ENCODE measurements around the gene MYO1E.
"Not testable (repeated sequence)": the region's sequence is repeated elsewhere in the genome, so short reads cannot be mapped to it uniquely, and the experiment has no call there.

MYO1E gene

DNA sequence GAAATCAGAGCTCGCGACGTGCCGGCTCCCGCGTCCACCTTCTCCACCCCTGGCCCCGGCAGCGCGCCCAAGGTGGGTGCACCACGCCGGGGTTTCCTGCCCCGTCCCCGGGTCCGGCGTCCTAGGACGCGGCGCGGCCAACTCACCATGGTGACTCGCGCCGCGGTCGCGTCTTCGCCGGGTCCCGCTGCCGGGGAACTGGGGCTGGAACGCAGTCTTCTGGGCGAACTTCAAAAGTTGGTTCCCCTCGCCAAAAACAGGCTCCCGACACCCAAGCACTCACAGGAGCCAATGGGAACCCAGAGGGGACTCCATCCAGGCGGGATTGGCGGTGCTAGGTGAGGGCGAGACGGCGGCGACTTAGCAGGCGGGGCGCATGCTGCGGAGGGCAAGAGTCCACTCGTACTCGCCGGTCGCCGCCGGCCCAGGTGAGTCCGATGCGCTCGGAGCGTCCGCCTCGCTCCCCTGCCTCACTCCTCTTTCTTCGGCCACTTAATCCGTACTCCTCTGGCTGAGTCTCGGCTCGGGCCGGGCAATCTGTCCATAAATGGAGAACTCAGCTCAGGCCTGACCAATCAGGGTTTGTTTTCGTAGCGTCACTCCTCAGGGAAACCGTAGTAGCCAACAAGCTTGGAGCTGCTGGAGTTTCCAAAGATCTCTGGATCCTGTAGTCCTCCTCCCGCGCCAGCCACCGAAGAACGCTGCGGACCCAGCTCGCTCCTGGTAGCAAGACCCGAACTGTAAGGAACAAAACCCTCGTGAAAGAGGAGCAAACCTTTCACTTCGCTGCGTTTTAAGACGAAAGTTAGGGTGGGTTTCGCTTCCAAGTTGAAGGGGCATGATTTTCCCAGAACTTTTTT, at the start of gene MYO1E:
Gene MYO1E, minus strand, starts transcription at position 520 of the 860 bp plus-strand sequence. Its CDS starts 371 bp downstream, at position 149.
- peak; percentile 82 for DNase-seq

GRCh38 chr15:59420986-59421618, 48.4 kb upstream of the MYO1E start:
- no peak for DNase-seq

- DNase-seq = no peak
Observed at GRCh38 chr15:59420108-59420507, 47.4 kb upstream of the MYO1E start.

DNA sequence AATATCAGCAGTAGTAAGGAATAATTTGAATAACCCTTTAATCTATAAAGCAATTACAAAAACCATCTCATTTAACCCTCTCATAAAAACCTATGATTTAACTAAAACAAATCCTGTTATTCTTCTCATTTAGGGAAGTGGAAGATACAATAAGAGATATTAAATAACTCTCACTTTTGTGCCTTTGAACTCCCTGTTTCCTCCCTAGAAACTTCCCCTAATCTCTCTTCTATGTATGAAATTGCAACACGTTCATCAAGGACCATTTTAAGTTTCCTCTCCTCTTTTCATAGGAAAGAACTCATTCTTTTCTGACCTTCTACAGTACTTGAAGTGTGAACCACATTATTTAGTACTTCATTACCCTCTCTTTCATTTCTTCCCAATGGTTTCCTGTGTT, 46.5 kb upstream of the MYO1E start:
- no peak for DNase-seq

GRCh38 chr15:59416816-59417215, 44.1 kb upstream of the MYO1E start:
- no peak for DNase-seq

DNA sequence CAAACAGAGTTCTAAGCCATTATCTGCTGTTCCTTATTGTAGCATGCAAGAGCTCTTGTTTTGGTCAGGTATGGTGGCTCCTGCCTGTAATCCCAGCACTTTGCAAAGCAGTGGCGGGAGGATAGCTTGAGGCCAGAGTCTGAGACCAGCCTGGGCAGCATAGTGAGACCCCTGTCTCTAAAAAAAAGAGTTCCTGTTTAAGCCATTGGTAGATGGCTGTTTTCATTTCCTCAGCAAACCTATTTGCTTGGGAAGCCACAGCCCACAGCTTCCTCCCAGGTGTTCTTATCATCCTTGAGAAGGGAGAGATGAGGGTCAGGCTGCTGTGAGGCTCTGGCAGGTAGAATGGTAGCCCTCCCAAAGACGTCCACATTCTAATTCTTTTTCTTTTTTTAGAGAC, 40.9 kb upstream of the MYO1E start:
- DNase-seq = no peak

DNA sequence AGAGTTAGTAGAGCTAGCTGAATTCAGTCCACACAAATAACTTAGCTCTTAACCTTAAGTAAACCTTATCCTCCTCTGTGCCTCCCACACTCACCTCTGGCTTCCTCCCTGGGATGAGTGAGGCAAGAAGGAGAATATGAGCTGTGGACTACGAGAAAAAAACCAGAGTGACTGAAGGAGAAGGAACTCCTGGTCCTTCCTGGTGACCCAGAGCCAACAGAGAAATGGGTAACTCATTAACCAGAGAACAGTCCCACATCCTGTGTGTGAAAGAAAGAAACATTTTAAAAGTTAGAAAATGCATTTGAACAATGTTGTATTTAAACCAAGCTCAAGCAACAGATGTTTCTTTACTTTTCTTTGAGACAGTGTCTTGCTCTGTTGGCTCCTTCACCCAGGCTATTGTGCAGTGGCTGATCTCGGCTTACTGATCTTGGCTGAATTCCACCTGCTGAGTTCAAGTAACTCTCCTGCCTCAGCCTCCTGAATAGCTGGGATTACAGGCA, 37.8 kb upstream of the MYO1E start:
- no peak for DNase-seq

DNA sequence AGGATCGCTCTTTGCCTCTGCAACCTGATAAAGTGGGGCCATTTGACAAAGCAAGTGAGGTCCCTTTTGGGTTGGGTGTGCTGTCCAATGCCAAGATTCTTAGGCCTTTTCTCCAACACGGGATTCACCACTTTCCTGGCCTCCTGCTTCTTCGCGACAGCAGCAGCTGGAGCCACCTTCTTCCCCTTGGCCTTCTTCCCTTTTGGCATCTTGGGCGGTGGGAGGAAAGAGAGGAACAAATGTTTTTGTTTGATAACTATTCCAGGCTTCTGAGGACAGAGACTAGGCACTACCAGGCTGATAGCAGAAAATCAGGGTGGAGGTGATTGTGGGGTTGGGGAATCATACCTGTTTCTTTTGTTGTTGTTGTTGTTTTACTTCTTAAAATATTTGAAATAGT, 35.3 kb upstream of the MYO1E start:
- no peak for DNase-seq

DNA sequence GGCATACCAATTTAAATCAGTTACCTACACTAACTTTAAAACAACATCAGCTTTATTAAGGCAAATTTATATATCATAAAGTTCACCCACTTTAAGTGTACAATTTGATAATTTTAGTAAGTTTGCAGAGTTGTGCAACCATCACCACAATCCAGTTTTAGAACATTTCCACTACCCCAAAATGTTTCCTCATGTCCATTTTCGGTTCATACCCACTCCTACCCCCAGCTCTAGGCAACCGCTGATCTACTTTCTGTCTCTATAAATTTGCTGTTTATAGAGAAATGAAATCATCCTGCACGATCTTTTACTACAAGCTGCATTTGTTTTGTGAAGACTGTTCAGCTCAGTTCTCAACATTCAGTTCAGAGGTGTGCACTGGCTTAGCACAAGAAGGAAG, 33.8 kb upstream of the MYO1E start:
- DNase-seq = no peak

GRCh38 chr15:59405079-59405478, 32.4 kb upstream of the MYO1E start:
- DNase-seq = no peak

DNA sequence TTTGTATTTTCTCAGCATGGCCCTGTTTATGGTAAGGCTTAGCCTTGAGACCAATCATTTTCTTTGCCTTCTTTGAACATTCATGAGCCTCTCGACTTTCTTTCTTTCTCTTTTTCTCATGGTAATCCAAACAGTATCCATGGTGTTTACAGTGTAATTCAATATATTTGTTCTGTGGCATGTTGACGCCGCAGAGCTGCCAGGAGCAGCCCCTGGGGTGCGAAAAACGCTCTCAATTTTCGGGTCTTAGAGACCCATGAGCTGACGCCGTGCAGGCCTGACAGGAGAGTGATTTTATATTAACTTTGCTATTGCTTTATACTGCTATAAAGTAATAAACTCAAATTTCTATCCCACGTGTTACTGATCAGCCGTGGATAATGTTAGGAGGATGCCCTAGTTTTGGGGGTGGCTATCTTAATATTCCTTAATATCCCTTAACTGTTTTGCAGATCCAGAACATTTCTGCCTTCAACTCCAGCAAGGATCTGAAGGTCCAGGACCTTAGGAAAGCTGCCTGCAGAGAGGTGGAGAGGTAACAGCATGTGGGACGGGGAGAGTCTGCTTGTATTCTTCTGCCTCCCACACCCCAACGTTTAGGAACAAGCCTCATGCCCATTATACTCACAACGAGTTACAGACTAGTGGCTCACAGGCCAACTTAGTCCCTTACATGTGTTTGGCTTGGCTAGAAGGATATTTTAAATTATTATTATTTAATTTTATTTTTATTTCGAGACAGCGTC, 29.3 kb upstream of the MYO1E start:
- DNase-seq = peak; percentile 0

DNA sequence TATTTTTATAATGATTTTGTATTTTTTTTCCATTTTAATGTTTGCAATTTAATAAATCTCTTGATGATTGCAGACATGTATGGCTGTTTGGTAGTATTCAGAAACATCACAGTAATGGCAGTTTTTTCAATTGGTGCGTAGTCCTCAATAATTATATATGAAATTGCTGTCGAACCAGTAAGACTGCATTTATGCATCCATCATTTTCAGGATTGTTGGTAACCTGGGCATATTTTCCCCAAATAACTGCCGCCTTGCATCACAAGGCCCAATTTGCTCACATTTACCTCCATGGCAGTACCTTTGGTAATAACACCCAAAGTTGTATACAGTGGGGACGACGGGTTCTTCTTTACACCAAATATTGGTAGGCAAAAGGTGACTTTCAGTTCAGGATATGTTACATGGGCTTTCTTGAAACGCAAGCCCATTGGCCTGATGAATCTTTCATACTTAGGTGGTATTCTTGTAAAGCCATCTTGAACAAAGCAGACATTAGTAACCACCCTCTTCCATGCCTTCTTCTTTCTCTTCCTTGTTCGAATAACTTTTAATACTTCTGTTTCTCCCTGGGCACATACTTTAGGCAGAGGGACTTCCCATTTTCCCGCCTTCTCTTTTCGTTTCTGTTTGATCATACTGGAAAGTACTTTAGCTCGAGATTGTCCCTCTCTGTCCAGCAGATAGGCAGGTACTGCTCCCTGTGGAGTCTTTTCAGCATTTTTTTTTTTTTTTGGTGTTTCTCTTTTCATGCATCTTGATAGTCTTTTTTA, 28.6 kb upstream of the MYO1E start:
- not testable (repeated sequence) for DNase-seq

DNA sequence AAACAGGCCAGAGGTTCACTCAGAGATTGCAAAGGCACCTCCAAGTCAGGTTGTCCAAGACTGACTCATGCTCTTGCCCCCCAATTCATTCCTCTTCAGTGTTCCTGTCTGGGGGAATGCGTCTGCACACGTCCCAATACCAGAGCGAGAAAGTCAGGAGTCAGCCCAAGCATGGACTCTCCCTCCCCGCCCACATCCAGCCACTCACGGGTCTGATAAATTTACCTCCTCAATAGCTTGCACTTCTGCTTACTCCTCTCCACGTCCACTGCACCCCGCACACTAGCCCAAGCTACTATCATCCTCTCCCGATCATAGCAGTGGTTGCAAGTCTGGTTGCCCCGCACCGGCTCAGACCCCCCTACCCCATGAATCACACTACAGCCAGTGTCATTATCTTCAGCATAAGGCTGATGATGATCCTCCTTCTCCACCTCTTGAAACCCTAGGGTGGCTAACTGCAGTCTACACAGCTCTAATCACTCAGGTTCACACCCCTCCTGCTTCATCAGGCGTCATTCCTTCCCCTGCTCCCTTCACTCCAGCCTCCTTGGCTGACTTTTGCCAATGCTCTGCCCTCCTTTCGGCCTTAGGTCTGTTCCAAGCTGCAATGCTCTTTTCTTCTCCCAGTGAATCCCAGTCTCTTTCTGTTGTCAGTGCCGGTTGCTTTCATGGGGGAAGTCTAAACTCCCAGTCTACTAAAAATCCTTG, 27.6 kb upstream of the MYO1E start:
- DNase-seq = no peak

DNA sequence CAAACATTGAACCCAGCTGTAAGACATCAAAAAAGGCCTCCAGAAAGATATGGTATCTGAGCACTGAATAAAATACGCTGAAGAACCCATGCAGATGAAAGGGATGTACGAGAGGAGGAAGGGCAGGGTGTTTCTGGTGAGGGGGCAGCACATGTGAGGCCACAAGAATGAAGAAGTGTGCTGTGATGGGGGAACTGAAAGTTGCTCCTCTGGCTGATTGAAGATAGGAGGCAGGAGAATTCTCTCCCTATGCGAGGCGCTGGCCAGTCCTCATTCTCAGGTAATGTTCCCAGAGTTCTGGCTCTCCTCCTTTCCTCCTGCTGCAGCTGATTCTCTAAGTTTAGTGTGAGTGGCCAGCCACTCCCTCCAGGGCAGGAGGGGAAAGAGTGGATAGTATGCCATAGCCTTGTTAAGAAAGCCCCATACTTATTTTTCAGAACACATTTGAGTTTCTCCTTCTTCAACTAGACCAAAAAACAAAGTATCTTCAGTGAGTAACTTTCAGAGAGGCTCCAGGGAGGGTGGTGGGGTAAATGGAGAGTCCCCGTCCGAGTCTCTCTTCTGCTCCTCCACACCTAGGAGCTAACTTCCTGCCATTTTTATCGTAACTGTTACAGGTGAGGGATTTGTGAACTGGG, 26.9 kb upstream of the MYO1E start:
- no peak for DNase-seq

DNA sequence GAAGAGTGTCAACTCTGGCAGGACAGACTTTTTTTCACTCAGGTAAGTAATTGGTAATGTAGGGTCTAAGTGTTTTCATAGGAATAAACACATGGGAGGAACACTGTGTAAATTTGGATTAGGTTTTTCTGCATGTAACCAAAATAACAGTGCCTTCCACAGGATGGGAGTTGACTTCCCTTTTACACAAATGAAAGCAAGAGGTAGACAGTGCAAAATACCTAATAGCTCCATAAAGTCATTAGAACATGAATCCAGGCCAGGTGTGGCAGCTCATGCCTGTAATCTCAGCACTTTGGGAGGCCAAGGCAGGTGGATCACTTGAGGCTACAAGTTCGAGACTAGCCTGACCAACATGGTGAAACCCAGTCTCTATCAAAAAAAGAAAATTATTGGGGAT, 25.5 kb upstream of the MYO1E start:
- no peak for DNase-seq

- DNase-seq = no peak
Observed at GRCh38 chr15:59396679-59397078, 24.0 kb upstream of the MYO1E start.

DNA sequence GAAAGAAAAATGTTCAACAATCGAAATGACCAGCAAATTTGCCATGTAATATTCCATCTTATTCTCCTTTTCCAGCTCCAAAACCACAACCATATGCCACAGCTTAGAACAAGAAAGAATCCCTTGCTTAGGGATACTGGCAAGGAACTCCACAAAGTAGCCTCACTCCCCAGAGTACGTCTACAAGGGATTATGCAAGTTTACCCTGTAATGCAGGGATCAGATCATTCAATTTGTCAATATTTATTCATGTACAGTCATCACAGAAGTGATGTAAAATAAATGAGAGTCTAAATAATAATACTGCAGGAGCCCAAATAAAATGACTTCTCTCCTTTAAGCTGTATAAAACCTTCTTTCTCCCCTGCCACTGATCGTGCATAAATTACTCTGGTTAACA, 23.5 kb upstream of the MYO1E start:
- DNase-seq = no peak

GRCh38 chr15:59394166-59394661, 21.5 kb upstream of the MYO1E start:
- DNase-seq = no peak

GRCh38 chr15:59392299-59392698, 19.6 kb upstream of the MYO1E start:
- no peak for DNase-seq

DNA sequence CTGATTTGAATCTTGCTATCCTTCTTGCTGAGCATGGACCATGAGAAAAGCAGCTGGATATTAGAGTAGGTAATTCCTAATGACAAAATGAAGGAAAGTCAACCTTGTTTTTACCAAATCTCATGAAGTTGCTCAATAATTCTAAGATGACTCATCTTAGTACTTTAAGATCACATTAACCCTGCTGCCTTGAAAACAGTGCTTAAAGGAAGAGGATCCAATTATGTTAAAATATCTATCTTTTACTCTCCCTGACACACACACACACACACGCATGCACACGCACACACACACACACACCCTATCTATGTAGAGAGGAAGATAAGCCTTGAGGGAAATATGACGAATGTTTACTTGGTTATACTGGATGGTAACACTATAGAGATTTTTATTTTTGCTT, 16.0 kb upstream of the MYO1E start:
- no peak for DNase-seq

DNA sequence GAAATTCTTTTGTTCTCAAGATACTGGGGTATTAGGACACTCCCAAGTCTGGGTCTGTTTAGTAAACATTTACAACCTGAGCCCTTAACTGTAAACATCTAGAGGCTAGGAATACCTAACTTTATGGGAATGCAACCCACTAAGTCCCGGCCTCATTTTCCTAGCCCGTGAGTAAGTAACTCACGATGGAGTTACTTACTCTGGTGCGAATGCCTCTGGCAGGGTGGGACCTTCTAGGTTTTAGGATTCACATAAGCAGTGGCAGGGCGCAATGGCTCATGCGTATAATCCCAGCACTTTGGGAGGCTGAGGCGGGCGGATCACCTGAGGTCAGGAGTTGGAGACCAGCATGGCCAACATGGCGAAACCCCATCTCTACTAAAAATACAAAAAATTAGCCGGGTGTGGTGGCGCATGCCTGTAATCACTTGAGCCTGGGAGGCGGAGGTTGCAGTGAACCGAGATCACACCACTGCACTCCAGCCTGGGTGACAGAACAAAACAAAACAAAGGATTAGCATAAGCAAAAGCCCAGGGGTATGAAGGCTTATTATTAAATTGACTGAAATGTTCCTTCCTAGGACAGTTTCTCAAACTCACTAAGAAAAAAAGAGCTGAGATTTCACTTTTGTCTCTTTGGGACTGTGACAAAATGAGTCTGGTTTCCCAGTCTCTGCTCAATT, 14.7 kb upstream of the MYO1E start:
- not testable (repeated sequence) for DNase-seq

All from DMS153 (cell line).